DND-41 (cell line): Measurements from ENCODE around the gene UBD.

Experiments
- ATAC-seq: fragments of 200-7000 bp; cut with Tn5 transposase; 3 replicates; pipeline ENCODE4 v1.9.1; 2021; ENCODE audit warnings: low read depth; ENCODE audit not compliant: insufficient read depth
- DNase-seq: peaks from one replicate; pipeline ENCODE4 v3.0.0-alpha.2; 2020
- H2AFZ ChIP-seq: 2 replicates; pipeline ENCODE4 v1.6.0; 2012; ENCODE audit warnings: low read depth, low read length
- H3K27ac ChIP-seq: 2 replicates; pipeline ENCODE4 v1.5.1; 2012; ENCODE audit warnings: low read length, inconsistent platforms
- H3K27me3 ChIP-seq: fragments of 200-600 bp; sonication (generic); 2 replicates; pipeline ENCODE4 v1.6.0; 2012; ENCODE audit warnings: low read length, mild to moderate bottlenecking, inconsistent platforms; ENCODE audit not compliant: insufficient read depth, poor library complexity
- H3K36me3 ChIP-seq: 2 replicates; pipeline ENCODE4 v1.5.1; 2012; ENCODE audit warnings: low read length, inconsistent platforms; ENCODE audit not compliant: insufficient read depth
- H3K4me1 ChIP-seq: 2 replicates; pipeline ENCODE4 v1.5.1; 2012; ENCODE audit warnings: mild to moderate bottlenecking, low read length; ENCODE audit not compliant: insufficient read depth
- H3K4me2 ChIP-seq: 2 replicates; pipeline ENCODE4 v1.6.0; 2012; ENCODE audit warnings: mild to moderate bottlenecking, moderate library complexity, low read length, inconsistent platforms; ENCODE audit not compliant: insufficient read depth
- H3K4me3 ChIP-seq, 2 experiments: fragments of 200-600 bp in 1 of 2; shearing (Covaris generic) in 1 of 2; 2 replicates each; pipeline ENCODE4 v1.5.1; 2012 to 2016; ENCODE audit warnings: inconsistent platforms in 2 of 2, low read length in 2 of 2, mild to moderate bottlenecking in 2 of 2, low read depth in 1 of 2, moderate library complexity in 1 of 2
- H3K79me2 ChIP-seq: 2 replicates; pipeline ENCODE4 v1.6.0; 2012; ENCODE audit warnings: low read length, inconsistent platforms; ENCODE audit not compliant: insufficient read depth
- H3K9ac ChIP-seq: 2 replicates; pipeline ENCODE4 v1.6.0; 2012; ENCODE audit warnings: low read depth, mild to moderate bottlenecking, inconsistent platforms, low read length, moderate library complexity
- H3K9me3 ChIP-seq: 2 replicates; pipeline ENCODE4 v1.5.1; 2012; ENCODE audit warnings: low read length, moderate library complexity, mild to moderate bottlenecking, inconsistent platforms; ENCODE audit not compliant: insufficient read depth, severe bottlenecking
- H4K20me1 ChIP-seq: 2 replicates; pipeline ENCODE4 v1.6.0; 2012; ENCODE audit warnings: low read length; ENCODE audit not compliant: insufficient read depth
- CTCF ChIP-seq: IDR thresholded peaks from 2 replicates; pipeline ENCODE4 v1.5.1; 2012; ENCODE audit warnings: borderline replicate concordance, low read length, moderate library complexity, mild to moderate bottlenecking; ENCODE audit not compliant: poor library complexity, severe bottlenecking; ENCODE audit errors: extremely low read depth
- EZH2 ChIP-seq: IDR thresholded peaks from 3 replicates; pipeline ENCODE4 v1.6.1; 2012; ENCODE audit warnings: borderline replicate concordance, low read depth, mild to moderate bottlenecking, moderate library complexity, low read length, inconsistent platforms; ENCODE audit not compliant: severe bottlenecking

UBD gene

GRCh38 chr6:29506446-29507067, 53.0 kb downstream of the UBD start:
- H3K27me3 ChIP-seq, result peaks cover 9% of the 10 kb centered on the region
- no peak overlapping the region for H3K4me2 ChIP-seq
- H4K20me1 ChIP-seq, result no peaks in the 10 kb centered on the region
- H3K79me2 ChIP-seq, result no peaks in the 10 kb centered on the region
- ATAC-seq (no peak), DNase-seq (no peak)
- no peaks in the 10 kb centered on the region for H3K4me1 ChIP-seq
- H3K9me3 ChIP-seq, result no peaks in the 10 kb centered on the region
- no peak overlapping the region for H3K4me3 ChIP-seq
- TF ChIP-seq EZH2, result no peak
- no peak for TF ChIP-seq CTCF
- H3K27ac ChIP-seq, result no peak overlapping the region
- no peak overlapping the region for H3K9ac ChIP-seq
- no peak overlapping the region for H2AFZ ChIP-seq
- no peaks in the 10 kb centered on the region for H3K36me3 ChIP-seq

GRCh38 chr6:29505808-29506207, 53.7 kb downstream of the UBD start:
- Histone ChIP-seq H3K9ac (no peak overlapping the region), H3K4me2 (no peak overlapping the region), H3K79me2 (no peaks in the 10 kb centered on the region), H3K4me1 (no peaks in the 10 kb centered on the region), H3K36me3 (no peaks in the 10 kb centered on the region), H3K4me3 (no peak overlapping the region), H3K27me3 (peaks cover 9% of the 10 kb centered on the region), H3K27ac (no peak overlapping the region), H3K9me3 (no peaks in the 10 kb centered on the region), H2AFZ (no peak overlapping the region), H4K20me1 (no peaks in the 10 kb centered on the region)
- DNase-seq (no peak), ATAC-seq (no peak)
- TF ChIP-seq CTCF (no peak), EZH2 (no peak)
